GM20000 (cell line): ENCODE measurements around the gene SPEM2.

Experiments
- DNase-seq: peaks from one replicate; pipeline ENCODE4 v3.0.0; 2012; ENCODE audit warnings: low spot score
- TF ChIP-seq, protein P1 (sequence below): IDR thresholded peaks from 2 replicates; pipeline ENCODE4 v1.5.1; 2012; ENCODE audit warnings: mild to moderate bottlenecking, control low read depth; ENCODE audit errors: extremely low read depth, missing control alignments

The SPEM2 gene

DNA sequence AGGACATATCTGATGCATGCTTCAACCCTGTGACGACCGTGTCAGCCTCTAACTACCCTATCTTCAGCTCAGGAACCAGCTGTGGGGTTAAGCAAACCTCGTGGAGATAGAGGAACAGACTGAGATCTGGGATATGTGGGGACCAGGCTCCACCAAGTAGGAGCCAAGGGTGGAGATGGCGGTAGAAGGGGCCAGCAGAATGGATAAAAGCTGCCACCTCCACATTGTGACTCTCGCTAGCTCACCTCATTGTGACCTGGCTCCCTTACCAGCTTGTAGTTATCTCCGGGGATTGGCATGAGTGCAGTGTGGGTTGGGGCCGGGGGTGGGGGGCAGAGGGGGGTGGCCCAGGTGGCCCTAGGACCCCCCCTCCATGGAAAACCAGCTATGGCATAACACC lies at the start of gene SPEM2:
SPEM2 (plus strand) TSS at position 301 of the 400 bp plus-strand sequence; CDS start at position 374, 73 bp downstream.
- TF ChIP-seq, protein P1, sequence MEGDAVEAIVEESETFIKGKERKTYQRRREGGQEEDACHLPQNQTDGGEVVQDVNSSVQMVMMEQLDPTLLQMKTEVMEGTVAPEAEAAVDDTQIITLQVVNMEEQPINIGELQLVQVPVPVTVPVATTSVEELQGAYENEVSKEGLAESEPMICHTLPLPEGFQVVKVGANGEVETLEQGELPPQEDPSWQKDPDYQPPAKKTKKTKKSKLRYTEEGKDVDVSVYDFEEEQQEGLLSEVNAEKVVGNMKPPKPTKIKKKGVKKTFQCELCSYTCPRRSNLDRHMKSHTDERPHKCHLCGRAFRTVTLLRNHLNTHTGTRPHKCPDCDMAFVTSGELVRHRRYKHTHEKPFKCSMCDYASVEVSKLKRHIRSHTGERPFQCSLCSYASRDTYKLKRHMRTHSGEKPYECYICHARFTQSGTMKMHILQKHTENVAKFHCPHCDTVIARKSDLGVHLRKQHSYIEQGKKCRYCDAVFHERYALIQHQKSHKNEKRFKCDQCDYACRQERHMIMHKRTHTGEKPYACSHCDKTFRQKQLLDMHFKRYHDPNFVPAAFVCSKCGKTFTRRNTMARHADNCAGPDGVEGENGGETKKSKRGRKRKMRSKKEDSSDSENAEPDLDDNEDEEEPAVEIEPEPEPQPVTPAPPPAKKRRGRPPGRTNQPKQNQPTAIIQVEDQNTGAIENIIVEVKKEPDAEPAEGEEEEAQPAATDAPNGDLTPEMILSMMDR = no peak
- no peak for DNase-seq

DNA sequence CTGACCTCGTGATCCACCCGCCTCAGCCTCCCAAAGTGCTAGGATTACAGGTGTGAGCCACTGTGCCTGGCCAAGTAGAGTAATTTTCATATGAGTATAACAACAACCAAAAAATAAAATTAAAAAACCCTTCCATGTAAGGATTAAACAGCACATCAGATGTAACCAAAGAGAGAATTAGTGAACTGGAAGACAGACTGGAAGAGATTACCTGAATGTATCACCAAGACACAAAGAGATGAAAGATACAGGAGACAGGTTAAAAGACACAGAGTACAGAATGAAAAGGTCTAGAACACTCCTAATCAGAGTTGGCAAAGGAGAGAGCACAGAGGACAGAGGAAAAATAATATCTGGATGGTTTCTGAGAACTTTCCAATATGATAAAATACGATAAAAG lies 46.3 kb upstream of the SPEM2 start:
- TF ChIP-seq, protein P1 = no peak
- DNase-seq = no peak

DNA sequence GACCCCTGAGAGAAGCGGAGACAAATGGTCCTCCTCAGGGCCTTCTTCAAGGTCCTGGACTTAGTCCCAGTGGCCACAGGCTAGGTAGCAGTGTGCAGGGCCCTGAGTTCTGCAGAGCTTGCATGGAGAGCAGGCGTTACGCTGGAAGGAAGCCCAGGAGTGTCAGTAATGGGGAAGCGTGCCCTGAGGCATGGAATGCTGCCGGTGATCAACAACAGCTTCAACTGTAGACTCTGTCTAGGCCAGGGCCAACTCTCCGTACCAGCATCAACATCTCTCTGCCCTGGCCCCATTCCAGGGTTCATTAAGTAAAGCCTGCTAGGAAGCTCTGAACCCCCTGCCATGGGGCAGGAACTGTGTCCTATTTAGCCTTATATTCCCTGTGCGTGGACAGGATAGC lies 45.1 kb upstream of the SPEM2 start:
- TF ChIP-seq, protein P1 = no peak
- no peak for DNase-seq

DNA sequence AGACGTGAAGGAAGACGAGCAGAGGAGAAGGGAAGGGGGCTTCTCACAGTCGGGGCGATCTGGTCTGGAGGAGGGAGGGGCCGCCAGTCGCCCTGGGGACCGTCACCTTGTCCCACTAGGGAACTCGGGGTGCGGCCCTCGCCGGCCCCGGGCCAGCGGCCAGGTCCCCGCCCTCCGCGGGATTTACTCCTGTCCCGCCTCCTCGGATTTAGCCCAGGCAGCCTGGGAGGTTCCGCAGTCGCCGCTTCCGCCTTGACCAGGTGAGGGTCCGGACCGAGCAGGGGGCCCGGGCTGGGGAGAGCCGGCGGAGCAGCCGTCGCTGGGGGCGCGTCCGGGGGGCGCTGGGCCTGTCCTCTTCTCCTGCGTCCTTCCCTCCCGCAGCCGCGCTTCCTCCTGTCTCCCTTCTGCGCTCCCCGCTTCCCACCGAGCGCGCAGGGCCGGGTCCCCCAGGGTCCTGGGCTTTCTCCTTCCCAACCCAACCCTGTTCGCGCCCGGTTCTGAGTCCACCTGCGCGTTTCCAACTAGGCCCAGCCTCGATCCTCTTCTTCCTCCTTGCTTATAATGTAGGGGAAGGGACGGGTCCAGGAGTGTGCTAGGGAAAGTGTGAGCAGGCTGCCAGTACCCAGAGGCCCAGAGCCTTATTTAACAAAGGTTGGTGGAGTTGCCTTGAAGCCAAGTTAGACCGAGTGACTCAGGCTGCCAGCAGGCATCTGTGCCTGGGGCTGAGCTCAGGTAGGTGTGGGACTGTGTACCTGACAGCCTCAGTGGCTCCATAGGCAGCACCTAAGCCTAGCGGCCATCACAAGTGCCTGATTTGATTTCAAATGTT lies 44.3 kb upstream of the SPEM2 start, which contains the start of gene TNK1:
TNK1 (plus strand) TSS at position 235 of the 829 bp plus-strand sequence. CDS start 1,838 bp downstream, outside the sequence.
- TF ChIP-seq, protein P1 = no peak
- no peak for DNase-seq

DNA sequence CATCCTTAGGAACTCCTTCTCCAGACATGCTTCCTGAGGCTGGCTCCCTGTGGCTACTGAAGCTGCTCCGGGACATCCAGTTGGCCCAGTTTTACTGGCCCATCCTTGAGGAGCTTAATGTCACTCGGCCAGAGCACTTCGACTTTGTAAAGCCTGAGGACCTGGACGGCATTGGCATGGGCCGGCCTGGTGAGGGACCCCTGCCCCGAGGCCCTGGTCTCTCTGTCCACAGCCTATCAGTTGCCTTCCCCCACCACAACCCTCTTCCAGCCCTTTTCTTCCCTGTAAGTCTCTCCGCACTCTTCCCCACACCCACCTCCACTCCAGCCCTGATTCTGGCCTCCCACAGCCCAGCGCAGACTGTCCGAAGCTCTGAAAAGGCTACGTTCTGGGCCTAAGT lies 42.5 kb upstream of the SPEM2 start:
- TF ChIP-seq, protein P1 = no peak

DNA sequence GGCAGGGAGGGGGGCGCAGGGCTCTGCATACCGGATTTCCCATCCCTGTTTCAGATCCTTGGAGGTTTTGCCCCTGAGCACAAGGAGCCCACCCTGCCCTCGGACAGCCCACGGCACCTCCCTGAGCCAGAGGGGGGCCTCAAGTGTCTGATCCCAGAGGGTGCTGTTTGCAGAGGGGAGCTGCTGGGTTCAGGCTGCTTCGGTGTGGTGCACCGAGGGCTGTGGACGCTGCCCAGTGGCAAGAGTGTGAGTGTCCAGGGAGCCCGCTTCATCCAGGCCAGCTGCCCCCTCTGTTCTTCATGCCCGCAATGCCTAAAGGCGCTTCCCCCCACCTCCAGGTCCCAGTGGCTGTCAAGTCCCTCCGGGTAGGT lies 42.1 kb upstream of the SPEM2 start:
- DNase-seq = no peak
- TF ChIP-seq, protein P1 = no peak

More for the DNA sequence above, 42.5 kb upstream of the SPEM2 start:
- DNase-seq = no peak

DNA sequence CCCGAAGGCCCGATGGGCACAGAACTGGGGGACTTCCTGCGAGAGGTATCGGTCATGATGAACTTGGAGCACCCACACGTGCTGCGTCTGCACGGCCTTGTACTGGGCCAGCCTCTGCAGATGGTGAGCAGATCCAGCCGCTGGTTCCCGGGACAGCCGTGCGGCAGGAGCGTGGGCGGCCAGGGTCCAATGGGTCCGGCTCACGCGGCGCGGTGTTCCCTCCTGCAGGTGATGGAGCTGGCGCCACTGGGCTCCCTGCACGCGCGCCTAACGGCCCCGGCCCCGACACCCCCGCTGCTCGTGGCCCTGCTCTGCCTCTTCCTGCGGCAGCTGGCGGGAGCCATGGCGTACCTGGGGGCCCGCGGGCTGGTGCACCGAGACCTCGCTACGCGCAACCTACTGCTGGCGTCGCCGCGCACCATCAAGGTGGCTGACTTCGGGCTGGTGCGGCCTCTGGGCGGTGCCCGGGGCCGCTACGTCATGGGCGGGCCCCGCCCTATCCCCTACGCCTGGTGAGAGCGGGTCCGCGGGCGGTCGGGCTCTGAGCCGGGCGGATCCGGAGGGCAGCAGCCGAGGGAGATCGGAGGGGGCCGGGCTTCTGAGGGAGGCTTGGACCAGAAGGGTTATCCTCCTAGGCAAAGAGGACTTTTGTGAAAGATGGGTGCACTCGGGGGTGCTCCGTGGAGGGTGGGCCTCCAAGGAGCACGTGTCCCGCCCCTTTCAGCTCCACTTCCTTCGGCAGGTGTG lies 41.5 kb upstream of the SPEM2 start:
- TF ChIP-seq, protein P1 = no peak
- DNase-seq = peak; percentile 95
